NCI-H345 (cell line): Measurements from ENCODE around the gene FAM174C.

Source experiments
- DNase-seq: peaks from one replicate; lab custom pipeline; 2025; lab: John Stamatoyannopoulos, UW

FAM174C gene

GRCh38 chr19:1237027-1237659 lies 38.2 kb upstream of the FAM174C start:
- no peak for DNase-seq

- DNase-seq, result peak; percentile 66
Measured at GRCh38 chr19:1237754-1238368, 37.5 kb upstream of the FAM174C start, which contains the start of gene CBARP. TSS of gene CBARP (minus strand) at chr19:1238005. CDS start at chr19:1236100, 1,905 bp downstream.

- no peak for DNase-seq
Measured at GRCh38 chr19:1238369-1239303, 36.7 kb upstream of the FAM174C start.

GRCh38 chr19:1239420-1239795 lies 35.9 kb upstream of the FAM174C start:
- no peak for DNase-seq

GRCh38 chr19:1239796-1240737 lies 35.3 kb upstream of the FAM174C start:
- DNase-seq, result peak; percentile 93

GRCh38 chr19:1240925-1241324 lies 34.4 kb upstream of the FAM174C start:
- DNase-seq, result no peak

- peak; percentile 94 for DNase-seq
Measured at GRCh38 chr19:1241417-1242095, 33.8 kb upstream of the FAM174C start, which contains the start of gene ATP5F1D. TSS of gene ATP5F1D (plus strand) at chr19:1241751. CDS start at chr19:1241851, 100 bp downstream.

GRCh38 chr19:1243768-1244692 lies 31.3 kb upstream of the FAM174C start:
- peak; percentile 56 for DNase-seq

- DNase-seq, result no peak
Measured at GRCh38 chr19:1244693-1245451, 30.5 kb upstream of the FAM174C start.

GRCh38 chr19:1245494-1246264 lies 29.7 kb upstream of the FAM174C start:
- no peak for DNase-seq

GRCh38 chr19:1246265-1247087 lies 28.9 kb upstream of the FAM174C start:
- peak; percentile 22 for DNase-seq

GRCh38 chr19:1247748-1248138 lies 27.6 kb upstream of the FAM174C start:
- DNase-seq, result no peak

GRCh38 chr19:1248139-1248785 lies 27.1 kb upstream of the FAM174C start, which contains the start of gene MIDN:
TSS of gene MIDN (plus strand) at chr19:1248583. CDS start at chr19:1250297, 1,714 bp downstream.
- DNase-seq, result peak; percentile 82

GRCh38 chr19:1248786-1249297 lies 26.5 kb upstream of the FAM174C start:
- peak; percentile 87 for DNase-seq

GRCh38 chr19:1249298-1249989 lies 25.9 kb upstream of the FAM174C start:
- peak; percentile 95 for DNase-seq

GRCh38 chr19:1249990-1250436 lies 25.3 kb upstream of the FAM174C start:
- no peak for DNase-seq
